ENCODE results near the gene RANBP1. TPM values are rescaled to one million over a fixed set of nuclear protein-coding genes. Genes with fewer than 3 reads are reported as not detected.

RANBP1 gene
- total and polyA plus RNA-seq, 9 of the 15 experiments (the other 6 are each of a cell fraction or from before 2014, with no cell fraction given) = 162 to 2,891 (median 1,289) TPM

DNA sequence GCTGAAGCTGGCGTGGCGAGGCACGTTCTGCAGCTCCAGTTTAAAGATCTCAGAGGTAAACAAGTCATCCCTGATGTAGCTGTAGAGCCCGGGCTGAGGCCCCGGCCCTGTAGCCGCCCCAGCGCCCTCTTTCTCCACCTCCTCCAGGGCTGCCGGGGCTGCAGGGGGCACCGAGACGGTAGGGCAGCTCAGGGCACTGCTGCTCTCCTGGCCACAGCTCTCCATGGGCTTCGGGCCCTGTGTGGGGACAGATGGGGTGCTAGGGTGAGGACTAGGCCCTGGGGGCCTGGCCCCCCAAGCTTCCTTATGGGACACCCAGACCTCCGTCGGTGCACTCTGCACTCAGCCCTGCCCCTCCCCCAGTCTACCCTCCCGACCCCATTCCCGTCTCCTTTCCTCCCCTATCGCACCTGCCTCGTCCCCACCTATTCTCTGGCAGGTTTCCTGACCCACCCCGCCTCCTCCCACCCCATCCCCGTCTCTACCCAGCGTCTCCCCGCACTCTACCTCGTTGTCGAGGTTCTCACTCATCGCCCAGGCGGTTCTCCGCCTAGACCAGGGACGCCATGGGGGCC is 559 bp downstream of the RANBP1 start (continued):
- TF ChIP-seq LARP7 (IDR thresholded peaks at IDR 0.05) (peak; percentile 97; the same call in 1 of the 2 replicates), JUNB (CRISPR knock-in tag; conservative IDR thresholded peaks at IDR 0.05) (0 out of 2 replicates have a peak, but pooled peaks have one; percentile 25), ZFP1 (CRISPR knock-in tag; IDR thresholded peaks at IDR 0.05) (peak; percentile 66; the same call in 1 of the 2 replicates), KAT8 (IDR thresholded peaks at IDR 0.05; ENCODE audit: low read depth) (peak; percentile 42; the same call in 1 of the 2 replicates), MTF1 (CRISPR knock-in tag; IDR thresholded peaks at IDR 0.05; ENCODE audit: borderline replicate concordance) (0 out of 2 replicates have a peak, but pooled peaks have one; percentile 67), ADNP (tag; IDR thresholded peaks at IDR 0.05) (no peak), SRSF1 (IDR thresholded peaks at IDR 0.05; ENCODE audit: low read depth, low read length) (no peak), TBL1XR1 (IDR thresholded peaks at IDR 0.05; ENCODE audit: low read length in 2 of 2) (peak in 1 of 2 experiments; percentile 39; a peak in 1 of 4 replicates), POLR3G (IDR thresholded peaks at IDR 0.05; ENCODE audit: extremely low read depth, insufficient read length, insufficient replicate concordance) (no peak), GABPB2 (CRISPR knock-in tag; conservative IDR thresholded peaks at IDR 0.05) (0 out of 2 replicates have a peak, but pooled peaks have one; percentile 6), POLR2B (IDR thresholded peaks at IDR 0.05; ENCODE audit: low read depth, partially characterized antibody) (peak; percentile 83), PHF8 (IDR thresholded peaks at IDR 0.05; ENCODE audit: borderline replicate concordance, low read length) (peak; percentile 70; the same call in 1 of the 2 replicates), ZNF316 (IDR thresholded peaks at IDR 0.05) (0 out of 2 replicates have a peak, but pooled peaks have one; percentile 1), YY1 (IDR thresholded peaks at IDR 0.05; ENCODE audit: borderline replicate concordance in 1 of 3, control insufficient read depth in 1 of 3, extremely low read depth in 1 of 3, insufficient read depth in 3 of 3, insufficient read length in 1 of 3, insufficient replicate concordance in 2 of 3, low read depth in 1 of 3, low read length in 2 of 3) (no peak)
- TF ChIP-seq, protein P1, sequence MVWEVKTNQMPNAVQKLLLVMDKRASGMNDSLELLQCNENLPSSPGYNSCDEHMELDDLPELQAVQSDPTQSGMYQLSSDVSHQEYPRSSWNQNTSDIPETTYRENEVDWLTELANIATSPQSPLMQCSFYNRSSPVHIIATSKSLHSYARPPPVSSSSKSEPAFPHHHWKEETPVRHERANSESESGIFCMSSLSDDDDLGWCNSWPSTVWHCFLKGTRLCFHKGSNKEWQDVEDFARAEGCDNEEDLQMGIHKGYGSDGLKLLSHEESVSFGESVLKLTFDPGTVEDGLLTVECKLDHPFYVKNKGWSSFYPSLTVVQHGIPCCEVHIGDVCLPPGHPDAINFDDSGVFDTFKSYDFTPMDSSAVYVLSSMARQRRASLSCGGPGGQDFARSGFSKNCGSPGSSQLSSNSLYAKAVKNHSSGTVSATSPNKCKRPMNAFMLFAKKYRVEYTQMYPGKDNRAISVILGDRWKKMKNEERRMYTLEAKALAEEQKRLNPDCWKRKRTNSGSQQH (CRISPR knock-in tag; IDR thresholded peaks at IDR 0.05) = peak; percentile 77; the same call in 1 of the 2 replicates
- TF ChIP-seq, protein P2, sequence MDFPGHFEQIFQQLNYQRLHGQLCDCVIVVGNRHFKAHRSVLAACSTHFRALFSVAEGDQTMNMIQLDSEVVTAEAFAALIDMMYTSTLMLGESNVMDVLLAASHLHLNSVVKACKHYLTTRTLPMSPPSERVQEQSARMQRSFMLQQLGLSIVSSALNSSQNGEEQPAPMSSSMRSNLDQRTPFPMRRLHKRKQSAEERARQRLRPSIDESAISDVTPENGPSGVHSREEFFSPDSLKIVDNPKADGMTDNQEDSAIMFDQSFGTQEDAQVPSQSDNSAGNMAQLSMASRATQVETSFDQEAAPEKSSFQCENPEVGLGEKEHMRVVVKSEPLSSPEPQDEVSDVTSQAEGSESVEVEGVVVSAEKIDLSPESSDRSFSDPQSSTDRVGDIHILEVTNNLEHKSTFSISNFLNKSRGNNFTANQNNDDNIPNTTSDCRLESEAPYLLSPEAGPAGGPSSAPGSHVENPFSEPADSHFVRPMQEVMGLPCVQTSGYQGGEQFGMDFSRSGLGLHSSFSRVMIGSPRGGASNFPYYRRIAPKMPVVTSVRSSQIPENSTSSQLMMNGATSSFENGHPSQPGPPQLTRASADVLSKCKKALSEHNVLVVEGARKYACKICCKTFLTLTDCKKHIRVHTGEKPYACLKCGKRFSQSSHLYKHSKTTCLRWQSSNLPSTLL (IDR thresholded peaks at IDR 0.05) = peak; percentile 61; the same call in 1 of the 2 replicates
- TF ChIP-seq, protein P3, sequence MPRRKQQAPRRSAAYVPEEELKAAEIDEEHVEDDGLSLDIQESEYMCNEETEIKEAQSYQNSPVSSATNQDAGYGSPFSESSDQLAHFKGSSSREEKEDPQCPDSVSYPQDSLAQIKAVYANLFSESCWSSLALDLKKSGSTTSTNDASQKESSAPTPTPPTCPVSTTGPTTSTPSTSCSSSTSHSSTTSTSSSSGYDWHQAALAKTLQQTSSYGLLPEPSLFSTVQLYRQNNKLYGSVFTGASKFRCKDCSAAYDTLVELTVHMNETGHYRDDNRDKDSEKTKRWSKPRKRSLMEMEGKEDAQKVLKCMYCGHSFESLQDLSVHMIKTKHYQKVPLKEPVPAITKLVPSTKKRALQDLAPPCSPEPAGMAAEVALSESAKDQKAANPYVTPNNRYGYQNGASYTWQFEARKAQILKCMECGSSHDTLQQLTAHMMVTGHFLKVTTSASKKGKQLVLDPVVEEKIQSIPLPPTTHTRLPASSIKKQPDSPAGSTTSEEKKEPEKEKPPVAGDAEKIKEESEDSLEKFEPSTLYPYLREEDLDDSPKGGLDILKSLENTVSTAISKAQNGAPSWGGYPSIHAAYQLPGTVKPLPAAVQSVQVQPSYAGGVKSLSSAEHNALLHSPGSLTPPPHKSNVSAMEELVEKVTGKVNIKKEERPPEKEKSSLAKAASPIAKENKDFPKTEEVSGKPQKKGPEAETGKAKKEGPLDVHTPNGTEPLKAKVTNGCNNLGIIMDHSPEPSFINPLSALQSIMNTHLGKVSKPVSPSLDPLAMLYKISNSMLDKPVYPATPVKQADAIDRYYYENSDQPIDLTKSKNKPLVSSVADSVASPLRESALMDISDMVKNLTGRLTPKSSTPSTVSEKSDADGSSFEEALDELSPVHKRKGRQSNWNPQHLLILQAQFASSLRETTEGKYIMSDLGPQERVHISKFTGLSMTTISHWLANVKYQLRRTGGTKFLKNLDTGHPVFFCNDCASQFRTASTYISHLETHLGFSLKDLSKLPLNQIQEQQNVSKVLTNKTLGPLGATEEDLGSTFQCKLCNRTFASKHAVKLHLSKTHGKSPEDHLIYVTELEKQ (CRISPR knock-in tag; IDR thresholded peaks at IDR 0.05) = no peak
- TF ChIP-seq, protein P4, sequence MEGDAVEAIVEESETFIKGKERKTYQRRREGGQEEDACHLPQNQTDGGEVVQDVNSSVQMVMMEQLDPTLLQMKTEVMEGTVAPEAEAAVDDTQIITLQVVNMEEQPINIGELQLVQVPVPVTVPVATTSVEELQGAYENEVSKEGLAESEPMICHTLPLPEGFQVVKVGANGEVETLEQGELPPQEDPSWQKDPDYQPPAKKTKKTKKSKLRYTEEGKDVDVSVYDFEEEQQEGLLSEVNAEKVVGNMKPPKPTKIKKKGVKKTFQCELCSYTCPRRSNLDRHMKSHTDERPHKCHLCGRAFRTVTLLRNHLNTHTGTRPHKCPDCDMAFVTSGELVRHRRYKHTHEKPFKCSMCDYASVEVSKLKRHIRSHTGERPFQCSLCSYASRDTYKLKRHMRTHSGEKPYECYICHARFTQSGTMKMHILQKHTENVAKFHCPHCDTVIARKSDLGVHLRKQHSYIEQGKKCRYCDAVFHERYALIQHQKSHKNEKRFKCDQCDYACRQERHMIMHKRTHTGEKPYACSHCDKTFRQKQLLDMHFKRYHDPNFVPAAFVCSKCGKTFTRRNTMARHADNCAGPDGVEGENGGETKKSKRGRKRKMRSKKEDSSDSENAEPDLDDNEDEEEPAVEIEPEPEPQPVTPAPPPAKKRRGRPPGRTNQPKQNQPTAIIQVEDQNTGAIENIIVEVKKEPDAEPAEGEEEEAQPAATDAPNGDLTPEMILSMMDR (IDR thresholded peaks at IDR 0.05 in 2 of 3, conservative IDR thresholded peaks at IDR 0.05 in 1 of 3; ENCODE audit: insufficient read depth in 2 of 3, low read depth in 1 of 3, low read length in 3 of 3) = peak in 1 of 3 experiments; percentile 23; a peak in 3 of 6 replicates

All from K562 (cell line).